Psoas muscle (tissue), 8 donors: ENCODE data around the gene CLHC1. TPM values are rescaled to one million over a fixed set of nuclear protein-coding genes. Genes with fewer than 3 reads are reported as not detected.
A peak's percentile ranks its signal among the peaks of the same experiment; 100 is the strongest.

Source experiments
- ATAC-seq, 4 donors: fragments of 200-7000 bp; cut with Tn5 transposase; one replicate each; pipeline ENCODE4 v1.9.1; 2020; ENCODE audit warnings: moderate library complexity in 3 of 4, mild to moderate bottlenecking in 2 of 4
- DNase-seq, 2 donors: peaks; one replicate each; pipeline ENCODE4 v3.0.0-alpha.2; 2020
- H3K27ac ChIP-seq: fragments of 200-600 bp; one replicate; pipeline ENCODE4 v1.8.0; 2022
- H3K27me3 ChIP-seq, 3 donors: fragments of 200-600 bp in 1 of 3; one replicate each; pipeline versions ENCODE4 v1.6.1 to v1.8.0; 2013 to 2022; ENCODE audit warnings: low read length in 2 of 3, mild to moderate bottlenecking in 2 of 3, moderate library complexity in 1 of 3; ENCODE audit not compliant: insufficient read depth in 3 of 3
- H3K36me3 ChIP-seq, 2 donors: fragments of 200-600 bp in 1 of 2; one replicate each; pipeline versions ENCODE4 v1.6.1 to v1.8.0; 2013 to 2022; ENCODE audit warnings: low read depth in 1 of 2, mild to moderate bottlenecking in 1 of 2, moderate library complexity in 1 of 2; ENCODE audit not compliant: insufficient read depth in 1 of 2
- H3K4me1 ChIP-seq: fragments of 200-600 bp; one replicate; pipeline ENCODE4 v1.8.0; 2022
- H3K4me3 ChIP-seq: fragments of 200-600 bp; one replicate; pipeline ENCODE4 v1.8.0; 2022; ENCODE audit warnings: mild to moderate bottlenecking
- H3K9me3 ChIP-seq: fragments of 200-600 bp; one replicate; pipeline ENCODE4 v1.8.0; 2022
- WGBS, 3 donors: extraction: QIAGEN DNeasy Blood & Tissue Kit; methylation state at CpG; one replicate each; pipeline versions ENCODE4 v1.1.6 to v1.1.7; 2013; 5-methylcytosine and 5-hydroxymethylcytosine counted together
- intact Hi-C, 2 donors: fragments of 100-400 bp; cut with DNase I; formaldehyde crosslinking; loops; one replicate each; pipeline versions ENCODE4 v1.11.0 to v1.14.2; 2022
- polyA plus RNA-seq, 3 donors: library from polyadenylated mRNA; stranded (reverse); fragments of 200-250 nt; gene quantifications; one replicate each; pipeline ENCODE4 v1.2.3, GENCODE V29; 2013
- total RNA-seq, 4 donors: library from RNA; stranded (reverse); fragmentation: NEBNext Ultra II Directional in 2 of 4; extraction: Animal tissue kit (Norgen Biotek cat#: 25700) in 2 of 4; gene quantifications; one replicate each; pipeline versions ENCODE4 v1.2.1 to v1.2.4, GENCODE V29; 2021 to 2023
- TF ChIP-seq, protein P1 (sequence below): fragments of 200-600 bp; IDR thresholded peaks from one replicate; pipeline ENCODE4 v1.8.0; 2022; ENCODE audit warnings: antibody characterized with exemption
- donor health status: healthy with polysubstance abuse.
- donor health status: DM: no; HTN: no; CAD: no; lungs with moderate emphysema.
- donor health status: Bipolar disorder and iron deficiency.
- donor health status: healthy.
- donor health status: DM: yes; HTN: yes; CAD: no.
- donor health status: DM: no; HTN: no; CAD: no.
- donor health status: DM: no; HTN: no; CAD: no.
- donor health status: DM: yes; HTN: yes; CAD: no.

The CLHC1 gene
- total and polyA plus RNA-seq, 7 donors = 0.47 to 6.8 (median 3.2) TPM

DNA sequence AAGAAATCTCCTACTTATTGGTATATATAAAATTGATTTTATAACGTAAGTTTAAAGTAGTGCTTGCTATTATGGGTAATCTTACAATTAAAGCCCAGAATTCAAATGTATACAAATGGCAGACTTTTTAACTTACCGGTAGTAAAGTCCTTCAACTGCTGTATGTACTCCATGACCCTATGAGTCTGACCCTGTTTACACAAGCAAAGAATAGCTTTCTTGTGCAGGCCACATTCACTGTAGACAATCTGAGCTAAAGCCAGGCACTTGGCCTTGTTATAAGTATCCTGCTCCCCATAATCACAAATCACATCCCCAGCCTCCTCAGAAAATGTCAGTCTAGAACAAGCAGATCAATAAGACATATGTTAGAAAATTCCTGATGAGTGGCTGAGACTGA lies 51.7 kb downstream of the CLHC1 start:
- Histone ChIP-seq H3K27ac (no peak overlapping the region), H3K9me3 (no peaks in the 10 kb centered on the region), H3K4me3 (no peak overlapping the region), H3K36me3 (no peaks in the 10 kb centered on the region), H3K27me3 (no peaks in the 10 kb centered on the region), H3K4me1 (peaks cover 4% of the 10 kb centered on the region)
- TF ChIP-seq, protein P1, sequence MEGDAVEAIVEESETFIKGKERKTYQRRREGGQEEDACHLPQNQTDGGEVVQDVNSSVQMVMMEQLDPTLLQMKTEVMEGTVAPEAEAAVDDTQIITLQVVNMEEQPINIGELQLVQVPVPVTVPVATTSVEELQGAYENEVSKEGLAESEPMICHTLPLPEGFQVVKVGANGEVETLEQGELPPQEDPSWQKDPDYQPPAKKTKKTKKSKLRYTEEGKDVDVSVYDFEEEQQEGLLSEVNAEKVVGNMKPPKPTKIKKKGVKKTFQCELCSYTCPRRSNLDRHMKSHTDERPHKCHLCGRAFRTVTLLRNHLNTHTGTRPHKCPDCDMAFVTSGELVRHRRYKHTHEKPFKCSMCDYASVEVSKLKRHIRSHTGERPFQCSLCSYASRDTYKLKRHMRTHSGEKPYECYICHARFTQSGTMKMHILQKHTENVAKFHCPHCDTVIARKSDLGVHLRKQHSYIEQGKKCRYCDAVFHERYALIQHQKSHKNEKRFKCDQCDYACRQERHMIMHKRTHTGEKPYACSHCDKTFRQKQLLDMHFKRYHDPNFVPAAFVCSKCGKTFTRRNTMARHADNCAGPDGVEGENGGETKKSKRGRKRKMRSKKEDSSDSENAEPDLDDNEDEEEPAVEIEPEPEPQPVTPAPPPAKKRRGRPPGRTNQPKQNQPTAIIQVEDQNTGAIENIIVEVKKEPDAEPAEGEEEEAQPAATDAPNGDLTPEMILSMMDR = no peak
- intact Hi-C loops = no loop called here
- DNase-seq (no peak), ATAC-seq (no peak)
- 95 to 98% (median 98%) methylated on average over 2 of the region's 2 CpGs for WGBS, 3 donors

DNA sequence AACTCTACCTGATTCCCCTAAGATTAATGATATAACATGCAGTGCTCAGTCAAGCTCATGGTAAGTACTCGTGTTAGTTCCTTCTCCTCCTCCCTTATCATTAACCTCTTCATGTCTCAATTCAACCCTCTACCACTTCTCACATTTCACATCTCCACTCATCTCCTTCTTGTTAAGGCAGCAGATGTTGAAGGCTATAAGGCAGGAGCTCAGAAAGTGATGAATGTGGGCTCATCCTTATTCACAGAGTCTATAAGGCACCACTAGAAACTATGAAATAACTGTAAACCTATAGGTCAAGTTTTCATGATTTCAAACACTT lies 56.0 kb downstream of the CLHC1 start:
- Histone ChIP-seq H3K27ac (no peak overlapping the region), H3K36me3 (no peaks in the 10 kb centered on the region), H3K4me1 (peaks cover 6% of the 10 kb centered on the region), H3K9me3 (no peaks in the 10 kb centered on the region), H3K27me3 (no peaks in the 10 kb centered on the region), H3K4me3 (no peak overlapping the region)
- intact Hi-C loops = loop anchor here in 1 of 2 donors (10.0 kb wide), 1 partner anchor 451 kb away; the partner anchor contains the start of gene EML6
- DNase-seq = no peak
- TF ChIP-seq, protein P1 = no peak
- peak in 2 of 4 donors; percentile 32 to 62 for ATAC-seq
- WGBS, 3 donors = 15 to 44% (median 26%) methylated on average over 1 of the region's 1 CpG

DNA sequence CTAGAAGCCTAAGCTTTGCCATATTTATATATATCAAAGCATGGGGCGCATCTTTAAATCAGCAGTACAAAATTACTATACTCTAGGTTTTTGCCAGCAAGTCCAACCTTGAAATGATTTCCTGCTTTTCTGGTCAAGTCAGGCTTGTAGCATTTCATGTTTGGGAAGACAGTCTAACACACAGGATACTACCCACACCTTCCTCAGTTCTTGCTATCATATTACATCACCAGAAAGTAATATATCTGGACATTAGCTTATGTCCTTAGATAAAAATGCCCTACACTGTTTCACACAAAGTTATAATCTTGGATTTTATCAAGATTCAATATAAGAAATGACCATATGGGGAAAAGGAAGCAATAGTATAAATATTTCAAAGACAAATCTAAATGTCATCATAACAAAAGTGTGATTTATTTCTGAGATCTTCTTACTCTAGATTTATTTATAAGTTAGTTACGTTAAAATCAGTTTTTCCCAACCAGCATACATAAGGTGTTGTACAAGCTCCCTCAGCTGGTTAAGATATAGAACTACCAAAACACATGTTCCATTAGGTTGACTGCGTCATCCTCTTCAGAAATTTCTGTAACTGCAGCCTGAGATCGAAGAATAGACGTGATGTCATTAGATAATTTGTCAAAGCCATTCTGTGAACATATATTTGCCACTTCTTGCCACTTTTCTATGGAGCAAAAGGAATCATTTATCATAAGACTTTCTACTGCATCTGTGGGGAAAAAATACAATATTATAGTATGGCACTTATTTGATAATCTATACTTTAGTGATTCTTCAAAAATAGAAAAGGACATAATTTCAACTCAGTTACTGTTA lies 56.6 kb downstream of the CLHC1 start:
- TF ChIP-seq, protein P1 = peak; percentile 68
- Histone ChIP-seq H3K9me3 (no peaks in the 10 kb centered on the region), H3K27ac (no peak overlapping the region), H3K27me3 (no peaks in the 10 kb centered on the region), H3K4me3 (no peak overlapping the region), H3K36me3 (no peaks in the 10 kb centered on the region), H3K4me1 (peaks cover 6% of the 10 kb centered on the region)
- intact Hi-C loops = loop anchor here (2.0 to 10.0 kb wide), 3 partner anchors 159 to 451 kb away; partner anchors contain the start of gene EML6 (in 1 of the 2)
- DNase-seq (no peak), ATAC-seq (peak; percentile 80 to 96 (median 86))
- 17 to 23% (median 22%) methylated on average over 5 of the region's 5 CpGs for WGBS, 3 donors

DNA sequence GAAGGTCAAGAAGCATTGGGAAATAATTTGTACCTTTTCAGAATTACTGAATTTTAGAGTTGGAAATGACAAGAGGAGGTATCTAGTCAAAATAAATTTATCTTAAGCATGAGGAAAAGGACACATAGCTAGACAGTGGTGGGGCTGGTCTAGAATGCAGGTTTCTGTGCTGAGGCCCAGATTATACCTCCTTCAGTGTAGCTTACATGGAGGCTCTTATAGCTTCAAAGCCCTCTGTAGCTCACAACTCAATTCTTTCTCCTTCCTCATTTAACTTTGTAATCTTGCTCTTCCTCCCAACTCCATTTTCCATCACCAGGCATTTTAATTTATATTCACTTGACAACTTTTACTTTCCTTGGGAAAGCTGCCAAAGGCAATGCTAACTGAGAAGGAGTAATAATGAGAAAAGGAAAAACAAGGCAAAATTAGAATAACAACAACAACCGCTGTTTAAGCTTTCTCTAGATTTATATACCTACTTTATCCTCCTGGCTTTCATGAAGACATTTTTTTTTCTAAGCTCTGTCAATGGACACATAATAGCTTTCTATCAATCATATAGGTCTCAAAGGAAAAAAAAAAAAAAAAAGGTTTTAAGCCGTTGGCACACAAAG lies 58.5 kb downstream of the CLHC1 start:
- Histone ChIP-seq H3K9me3 (no peaks in the 10 kb centered on the region), H3K27ac (no peak overlapping the region), H3K36me3 (no peaks in the 10 kb centered on the region), H3K4me3 (no peak overlapping the region), H3K4me1 (peaks cover 6% of the 10 kb centered on the region), H3K27me3 (no peaks in the 10 kb centered on the region)
- intact Hi-C loops = loop anchor here (2.0 to 10.0 kb wide), 4 partner anchors 157 to 449 kb away; partner anchors contain the start of gene EML6 (in 1 of the 2)
- TF ChIP-seq, protein P1 = no peak
- WGBS, 3 donors = 61 to 76% (median 72%) methylated on average over 2 of the region's 2 CpGs
- ATAC-seq (no peak), DNase-seq (no peak)
